VCaP (cell line): ENCODE results near the gene HGS.

Source experiments
- H3K27ac ChIP-seq: fragments of 450-650 bp; 2 replicates; pipeline ENCODE4 v1.5.1; 2017
- CTCF ChIP-seq: fragments of 450-650 bp; conservative IDR thresholded peaks from 2 replicates; pipeline ENCODE4 v1.5.1; 2017; ENCODE audit warnings: mild to moderate bottlenecking, moderate library complexity

The HGS gene

GRCh38 chr17:81659038-81659437 lies 24.8 kb upstream of the HGS start:
- H3K27ac ChIP-seq, result peak overlapping the region; percentile 69
- no peak for TF ChIP-seq CTCF

GRCh38 chr17:81660441-81660840 lies 23.4 kb upstream of the HGS start:
- TF ChIP-seq CTCF, result no peak
- peak overlapping the region; percentile 69 for H3K27ac ChIP-seq

GRCh38 chr17:81662002-81662401 lies 21.8 kb upstream of the HGS start:
- no peak for TF ChIP-seq CTCF
- no peak overlapping the region for H3K27ac ChIP-seq

GRCh38 chr17:81664051-81664470 lies 19.8 kb upstream of the HGS start:
- H3K27ac ChIP-seq, result no peak overlapping the region
- no peak for TF ChIP-seq CTCF

GRCh38 chr17:81665205-81666091 lies 18.4 kb upstream of the HGS start:
- H3K27ac ChIP-seq, result peak overlapping the region; percentile 93
- TF ChIP-seq CTCF, result no peak

GRCh38 chr17:81666092-81666341 lies 17.8 kb upstream of the HGS start:
- peak overlapping the region; percentile 93 for H3K27ac ChIP-seq
- no peak for TF ChIP-seq CTCF

GRCh38 chr17:81666342-81667191 lies 17.2 kb upstream of the HGS start, which contains the start of the genes CCDC137 and OXLD1:
TSS of gene CCDC137 (plus strand) at chr17:81666737. CDS start at chr17:81666767, 30 bp downstream.
TSS of gene OXLD1 (minus strand) at chr17:81666605. CDS start at chr17:81666577, 28 bp downstream.
- no peak for TF ChIP-seq CTCF
- peak within 1 kb of the TSS; percentile 93 for H3K27ac ChIP-seq
